HCT116 (cell line): Measurements from ENCODE around the gene ADIPOR2. TPM values are rescaled to one million over a fixed set of nuclear protein-coding genes. Genes with fewer than 3 reads are reported as not detected.

Experiments
- ATAC-seq: fragments of 200-7000 bp; cut with Tn5 transposase; 2 replicates; pipeline ENCODE4 v1.9.1; 2020; ENCODE audit warnings: mild to moderate bottlenecking, moderate library complexity
- BruUV-seq: library from RNA; stranded (reverse); fragments of 400-500 nt; replicated peaks from 2 replicates; lab custom pipeline; 2021; lab: Mats Ljungman, UMichigan
- CTCF ChIA-PET: fragments of 300-600 bp; sonication (Branson Sonifier 250); formaldehyde crosslinking; loops from one replicate; lab custom pipeline; 2021; ENCODE audit warnings: antibody characterized with exemption; lab: Charles Lee
- POLR2A ChIA-PET: fragments of 300-600, 350-600 bp; sonication (Branson Sonifier 250); formaldehyde crosslinking; loops from one replicate; lab custom pipeline; 2021; ENCODE audit warnings: antibody characterized with exemption; lab: Charles Lee
- RAD21 ChIA-PET, 2 experiments: fragments of 300-600 bp; sonication (Branson Sonifier 250); formaldehyde crosslinking; loops; one replicate each; lab custom pipeline; 2023; ENCODE audit warnings: low total read pairs in 2 of 2; ENCODE audit not compliant: uncharacterized antibody in 2 of 2, unreplicated experiment in 2 of 2, low non-redundant PET in 1 of 2; lab: Charles Lee
- DNase-seq: peaks from one replicate; pipeline ENCODE4 v3.0.0-alpha.2; 2010; ENCODE audit warnings: low read depth, low spot score
- H2AFZ ChIP-seq: fragments of 200-600 bp; shearing (Covaris generic), sonication (generic); 2 replicates; pipeline ENCODE4 v1.6.1; 2017; ENCODE audit warnings: low read depth, mixed run types, mixed read lengths, antibody characterized with exemption, low read length; ENCODE audit not compliant: poor library complexity, severe bottlenecking
- H3K27ac ChIP-seq: 2 replicates; pipeline ENCODE4 v1.5.1; 2012; ENCODE audit warnings: low read depth, low read length
- H3K27me3 ChIP-seq: fragments of 200-600 bp; sonication (generic); 2 replicates; pipeline ENCODE4 v1.6.1; 2016; ENCODE audit warnings: mixed run types, low read length, mixed read lengths; ENCODE audit not compliant: insufficient read depth
- H3K36me3 ChIP-seq, 2 experiments: fragments of 200-500 bp in 1 of 2; fragments of 200-600 bp in 1 of 2; sonication (Bioruptor generic) in 1 of 2; sonication (generic) in 1 of 2; 2 replicates each; pipeline versions ENCODE4 v1.5.1 to v1.6.1; 2014 to 2016; ENCODE audit warnings: low read length in 2 of 2, inconsistent platforms in 1 of 2, mixed read lengths in 1 of 2, mixed run types in 1 of 2; ENCODE audit not compliant: insufficient read depth in 2 of 2, control insufficient read depth in 1 of 2
- H3K4me1 ChIP-seq, 2 experiments: fragments of 200-600 bp in 1 of 2; sonication (generic) in 1 of 2; 2 replicates each; pipeline versions ENCODE4 v1.5.1 to v1.6.1; 2012 to 2017; ENCODE audit warnings: low read length in 2 of 2, inconsistent platforms in 1 of 2, mild to moderate bottlenecking in 1 of 2, mixed read lengths in 1 of 2, mixed run types in 1 of 2, moderate library complexity in 1 of 2; ENCODE audit not compliant: insufficient read depth in 2 of 2, control insufficient read depth in 1 of 2
- H3K4me2 ChIP-seq: fragments of 200-600 bp; sonication (generic); 2 replicates; pipeline ENCODE4 v1.6.1; 2017; ENCODE audit warnings: mixed run types, low read length, mixed read lengths
- H3K4me3 ChIP-seq, 2 experiments: fragments of 200-600 bp in 1 of 2; sonication (generic) in 1 of 2; replicated peaks in 1 of 2; 2 replicates each; pipeline ENCODE4 v1.5.1; 2011 to 2016; ENCODE audit warnings: low read length in 2 of 2, control low read depth in 1 of 2, low read depth in 1 of 2, mild to moderate bottlenecking in 1 of 2, mixed read lengths in 1 of 2, mixed run types in 1 of 2
- H3K79me2 ChIP-seq: fragments of 200-600 bp; sonication (generic); 2 replicates; pipeline ENCODE4 v1.6.1; 2017; ENCODE audit warnings: mild to moderate bottlenecking, mixed run types, low read length, moderate library complexity, mixed read lengths; ENCODE audit not compliant: insufficient read depth
- H3K9ac ChIP-seq: fragments of 200-600 bp; sonication (generic); 2 replicates; pipeline ENCODE4 v1.6.1; 2016; ENCODE audit warnings: low read length, mixed read lengths
- H3K9me2 ChIP-seq: fragments of 200-600 bp; sonication (generic), shearing (Covaris generic); 2 replicates; pipeline ENCODE4 v1.6.1; 2017; ENCODE audit warnings: mixed run types, mild to moderate bottlenecking, moderate library complexity; ENCODE audit not compliant: insufficient read depth
- H3K9me3 ChIP-seq, 2 experiments: fragments of 200-500 bp in 1 of 2; fragments of 200-600 bp in 1 of 2; sonication (Bioruptor generic) in 1 of 2; sonication (generic) in 1 of 2; 2 replicates each; pipeline ENCODE4 v1.6.1; 2014 to 2017; ENCODE audit warnings: low read length in 2 of 2, mixed read lengths in 2 of 2, inconsistent platforms in 1 of 2, low read depth in 1 of 2, mild to moderate bottlenecking in 1 of 2, mixed run types in 1 of 2, moderate library complexity in 1 of 2; ENCODE audit not compliant: control insufficient read depth in 1 of 2, insufficient read depth in 1 of 2
- H4K20me1 ChIP-seq: fragments of 200-600 bp; sonication (generic), shearing (Covaris generic); 2 replicates; pipeline ENCODE4 v1.6.1; 2017; ENCODE audit warnings: mixed run types, mild to moderate bottlenecking, moderate library complexity; ENCODE audit not compliant: insufficient read depth
- EGR1 ChIP-seq: IDR thresholded peaks from 2 replicates; pipeline ENCODE4 v1.6.1; 2012; ENCODE audit warnings: low read depth
- ELF1 ChIP-seq: IDR thresholded peaks from 2 replicates; pipeline ENCODE4 v1.6.1; 2012; ENCODE audit warnings: low read depth, borderline replicate concordance
- EZH2phosphoT487 ChIP-seq: fragments of 200-600 bp; IDR thresholded peaks from 2 replicates; pipeline ENCODE4 v1.6.1; 2018; ENCODE audit warnings: antibody characterized with exemption, borderline replicate concordance
- SIN3A ChIP-seq: IDR thresholded peaks from 2 replicates; pipeline ENCODE4 v1.6.1; 2012; ENCODE audit warnings: low read depth
- SRF ChIP-seq: IDR thresholded peaks from 2 replicates; pipeline ENCODE4 v1.6.1; 2012; ENCODE audit warnings: low read depth
- ZBTB33 ChIP-seq: IDR thresholded peaks from 2 replicates; pipeline ENCODE4 v1.6.1; 2011; ENCODE audit warnings: mild to moderate bottlenecking, low read length, moderate library complexity; ENCODE audit not compliant: insufficient replicate concordance; ENCODE audit errors: extremely low read depth
- intact Hi-C: fragments of 100-400 bp; cut with micrococcal nuclease; formaldehyde crosslinking; loops from 2 replicates; pipeline ENCODE4 v1.10.0; 2022
- total RNA-seq: library from RNA; stranded (reverse); gene quantifications from one replicate; pipeline ENCODE4 v1.2.1, GENCODE V29; 2021; ENCODE audit not compliant: unreplicated experiment
- TF ChIP-seq, protein P1 (sequence below), 3 experiments: fragments of 200-600 bp in 1 of 3; sonication (generic) in 1 of 3; IDR thresholded peaks in 2 of 3; conservative IDR thresholded peaks in 1 of 3; 2 replicates each; pipeline ENCODE4 v1.5.1; 2012 to 2017; ENCODE audit warnings: low read depth in 2 of 3, low read length in 2 of 3, antibody characterized with exemption in 1 of 3, borderline replicate concordance in 1 of 3, control low read depth in 1 of 3, mild to moderate bottlenecking in 1 of 3, mixed read lengths in 1 of 3, mixed run types in 1 of 3, moderate library complexity in 1 of 3; ENCODE audit not compliant: insufficient read depth in 1 of 3

Gene ADIPOR2
- total RNA-seq, 1 experiment from 2014 or later, result 69.9 TPM

- no peak overlapping the region for H3K4me3 ChIP-seq
- H4K20me1 ChIP-seq, result no peaks in the 10 kb centered on the region
- ChIA-PET CTCF (interaction anchor here (0.8 kb wide), 1 partner anchor 179 kb away, joined by 3 read pairs; no protein-coding TSS in a partner anchor), RAD21 (no interaction called here), POLR2A (no interaction called here)
- H3K79me2 ChIP-seq, result no peaks in the 10 kb centered on the region
- no peak for ATAC-seq
- H3K27me3 ChIP-seq, result no peaks in the 10 kb centered on the region
- no peaks in the 10 kb centered on the region for H3K9me2 ChIP-seq
- no peak overlapping the region for H2AFZ ChIP-seq
- DNase-seq, result no peak
- peaks cover 0 to 4% of the 10 kb centered on the region in 2 experiments; a peak in 1 of 4 replicates for H3K4me1 ChIP-seq
- H3K4me2 ChIP-seq, result no peak overlapping the region
- TF ChIP-seq SIN3A (no peak), EGR1 (no peak), ZBTB33 (no peak), EZH2phosphoT487 (no peak), SRF (no peak), ELF1 (no peak)
- TF ChIP-seq, protein P1, sequence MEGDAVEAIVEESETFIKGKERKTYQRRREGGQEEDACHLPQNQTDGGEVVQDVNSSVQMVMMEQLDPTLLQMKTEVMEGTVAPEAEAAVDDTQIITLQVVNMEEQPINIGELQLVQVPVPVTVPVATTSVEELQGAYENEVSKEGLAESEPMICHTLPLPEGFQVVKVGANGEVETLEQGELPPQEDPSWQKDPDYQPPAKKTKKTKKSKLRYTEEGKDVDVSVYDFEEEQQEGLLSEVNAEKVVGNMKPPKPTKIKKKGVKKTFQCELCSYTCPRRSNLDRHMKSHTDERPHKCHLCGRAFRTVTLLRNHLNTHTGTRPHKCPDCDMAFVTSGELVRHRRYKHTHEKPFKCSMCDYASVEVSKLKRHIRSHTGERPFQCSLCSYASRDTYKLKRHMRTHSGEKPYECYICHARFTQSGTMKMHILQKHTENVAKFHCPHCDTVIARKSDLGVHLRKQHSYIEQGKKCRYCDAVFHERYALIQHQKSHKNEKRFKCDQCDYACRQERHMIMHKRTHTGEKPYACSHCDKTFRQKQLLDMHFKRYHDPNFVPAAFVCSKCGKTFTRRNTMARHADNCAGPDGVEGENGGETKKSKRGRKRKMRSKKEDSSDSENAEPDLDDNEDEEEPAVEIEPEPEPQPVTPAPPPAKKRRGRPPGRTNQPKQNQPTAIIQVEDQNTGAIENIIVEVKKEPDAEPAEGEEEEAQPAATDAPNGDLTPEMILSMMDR (IDR thresholded peaks at IDR 0.05 in 2 of 3, conservative IDR thresholded peaks at IDR 0.05 in 1 of 3; ENCODE audit: borderline replicate concordance in 1 of 3, insufficient read depth in 1 of 3, low read depth in 2 of 3, low read length in 2 of 3), result no peak
- no peak overlapping the region for H3K27ac ChIP-seq
- H3K36me3 ChIP-seq, result no peaks in the 10 kb centered on the region
- no peak overlapping the region for H3K9ac ChIP-seq
- H3K9me3 ChIP-seq, result no peaks in the 10 kb centered on the region
- BruUV-seq, result no TSS peak
- intact Hi-C loops, result no loop called here
These were observed 123.4 kb downstream of the ADIPOR2 start for GRCh38 chr12:1814266-1814665.
